HepG2 (cell line): ENCODE data around the gene E2F1. TPM values are rescaled to one million over a fixed set of nuclear protein-coding genes. Genes with fewer than 3 reads are reported as not detected.

Experiments used
- CHCHD3 ChIP-seq: sonication (generic); formaldehyde crosslinking; IDR thresholded peaks from 2 replicates; pipeline ENCODE4 v1.8.0; 2022; ENCODE audit warnings: mild to moderate bottlenecking, missing genetic modification reagents, moderate library complexity
- ELF1 ChIP-seq: sonication (generic); formaldehyde crosslinking; IDR thresholded peaks from 2 replicates; pipeline ENCODE4 v1.4.0; 2020; ENCODE audit warnings: missing genetic modification reagents
- FOXK1 ChIP-seq: sonication (generic); formaldehyde crosslinking; IDR thresholded peaks from 2 replicates; pipeline ENCODE4 v1.4.0; 2020; ENCODE audit warnings: low read depth, missing genetic modification reagents, borderline replicate concordance
- GZF1 ChIP-seq: sonication (generic); formaldehyde crosslinking; IDR thresholded peaks from 2 replicates; pipeline ENCODE4 v1.5.1; 2020; ENCODE audit warnings: mild to moderate bottlenecking, missing genetic modification reagents
- HCFC1 ChIP-seq: fragments of 150-350 bp; IDR thresholded peaks from 2 replicates; pipeline ENCODE4 v1.6.1; 2014; ENCODE audit warnings: low read depth, low read length
- ISX ChIP-seq: sonication (generic); formaldehyde crosslinking; conservative IDR thresholded peaks from 2 replicates; pipeline ENCODE4 v1.5.0; 2020; ENCODE audit warnings: missing genetic modification reagents
- MBD4 ChIP-seq: IDR thresholded peaks from 2 replicates; pipeline ENCODE4 v1.6.1; 2012; ENCODE audit warnings: low read length, inconsistent platforms, borderline replicate concordance
- NFE2L1 ChIP-seq: sonication (generic); formaldehyde crosslinking; IDR thresholded peaks from 2 replicates; pipeline ENCODE4 v1.4.0; 2020; ENCODE audit warnings: missing genetic modification reagents, mild to moderate bottlenecking, borderline replicate concordance
- NFIC ChIP-seq: IDR thresholded peaks from 2 replicates; pipeline ENCODE4 v1.6.1; 2012; ENCODE audit warnings: mild to moderate bottlenecking, low read length, inconsistent platforms
- PHF21A ChIP-seq: sonication (generic); formaldehyde crosslinking; IDR thresholded peaks from 2 replicates; pipeline ENCODE4 v1.5.0; 2020; ENCODE audit warnings: mild to moderate bottlenecking, missing genetic modification reagents
- POGZ ChIP-seq: sonication (generic); formaldehyde crosslinking; IDR thresholded peaks from 2 replicates; pipeline ENCODE4 v1.4.0; 2020; ENCODE audit warnings: mild to moderate bottlenecking, missing genetic modification reagents
- RNF2 ChIP-seq: fragments of 450-650 bp; conservative IDR thresholded peaks from 2 replicates; pipeline ENCODE4 v1.6.1; 2016; ENCODE audit warnings: low read depth
- RXRB ChIP-seq: IDR thresholded peaks from 2 replicates; pipeline ENCODE4 v1.6.1; 2016; ENCODE audit warnings: borderline replicate concordance, missing genetic modification reagents, missing compliant biosample characterization
- TAF1 ChIP-seq: sonication (generic); formaldehyde crosslinking; IDR thresholded peaks from 2 replicates; pipeline ENCODE4 v1.4.0; 2020; ENCODE audit warnings: missing genetic modification reagents
- TAF15 ChIP-seq: fragments of 200-400 bp; formaldehyde crosslinking; IDR thresholded peaks from one replicate; pipeline ENCODE4 v1.6.1; 2018; ENCODE audit warnings: mild to moderate bottlenecking, low read depth, low read length; ENCODE audit not compliant: poor library complexity, severe bottlenecking
- ZC3H4 ChIP-seq: sonication (generic); formaldehyde crosslinking; IDR thresholded peaks from 2 replicates; pipeline ENCODE4 v1.4.0; 2020; ENCODE audit warnings: missing genetic modification reagents, borderline replicate concordance
- ZMYM2 ChIP-seq: sonication (generic); formaldehyde crosslinking; IDR thresholded peaks from 2 replicates; pipeline ENCODE4 v1.8.0; 2022; ENCODE audit warnings: mild to moderate bottlenecking, missing genetic modification reagents
- ZNF263 ChIP-seq: sonication (generic); formaldehyde crosslinking; IDR thresholded peaks from 2 replicates; pipeline ENCODE4 v1.4.0; 2020; ENCODE audit warnings: missing genetic modification reagents
- ZNF275 ChIP-seq: sonication (generic); formaldehyde crosslinking; IDR thresholded peaks from 2 replicates; pipeline ENCODE4 v1.8.0; 2022; ENCODE audit warnings: missing genetic modification reagents, mild to moderate bottlenecking, inconsistent platforms, borderline replicate concordance
- ZNF513 ChIP-seq: sonication (generic); formaldehyde crosslinking; conservative IDR thresholded peaks from 2 replicates; pipeline ENCODE4 v1.5.0; 2020; ENCODE audit warnings: missing genetic modification reagents
- ZNF530 ChIP-seq: sonication (generic); formaldehyde crosslinking; IDR thresholded peaks from 2 replicates; pipeline ENCODE4 v1.5.0; 2020; ENCODE audit warnings: low read depth, mild to moderate bottlenecking, missing genetic modification reagents
- ZNF567 ChIP-seq: sonication (generic); formaldehyde crosslinking; IDR thresholded peaks from 2 replicates; pipeline ENCODE4 v1.8.1; 2023; ENCODE audit warnings: mild to moderate bottlenecking, missing genetic modification reagents, borderline replicate concordance
- polyA plus RNA-seq, 8 experiments: library from polyadenylated mRNA; depleted of rRNA in 3 of 8; stranded (reverse) in 7 of 8; unstranded in 1 of 8; fragments of >200 nt; fragmentation: Illumina TruSeq in 4 of 8; extraction: Trizol in 4 of 8; gene quantifications; 2 replicates each; pipeline versions ENCODE4 v1.2.1 to v1.2.3, GENCODE V29; 2011 to 2016; ENCODE audit warnings: low read depth in 4 of 8, missing spikeins in 1 of 8, mixed read lengths in 1 of 8; ENCODE audit not compliant: insufficient read depth in 1 of 8
- total RNA-seq, 5 experiments: library from RNA; depleted of rRNA; stranded (reverse); fragments of >200 nt; fragmentation: Illumina TruSeq; extraction: Trizol; gene quantifications; 2 replicates each; pipeline ENCODE4 v1.2.3, GENCODE V29; 2016; ENCODE audit warnings: low read depth in 1 of 5
- TF ChIP-seq, protein P1 (sequence below): sonication (generic); formaldehyde crosslinking; IDR thresholded peaks from 2 replicates; pipeline ENCODE4 v1.4.0; 2020; ENCODE audit warnings: missing genetic modification reagents, borderline replicate concordance
- TF ChIP-seq, protein P2 (sequence below): IDR thresholded peaks from 2 replicates; pipeline ENCODE4 v1.6.1; 2016; ENCODE audit warnings: missing compliant biosample characterization, missing genetic modification reagents, borderline replicate concordance

The E2F1 gene
- total and polyA plus RNA-seq, 2 of the 13 experiments (the other 11 are each of a cell fraction or from before 2014, with no cell fraction given): 25.5 to 39.4 TPM

DNA sequence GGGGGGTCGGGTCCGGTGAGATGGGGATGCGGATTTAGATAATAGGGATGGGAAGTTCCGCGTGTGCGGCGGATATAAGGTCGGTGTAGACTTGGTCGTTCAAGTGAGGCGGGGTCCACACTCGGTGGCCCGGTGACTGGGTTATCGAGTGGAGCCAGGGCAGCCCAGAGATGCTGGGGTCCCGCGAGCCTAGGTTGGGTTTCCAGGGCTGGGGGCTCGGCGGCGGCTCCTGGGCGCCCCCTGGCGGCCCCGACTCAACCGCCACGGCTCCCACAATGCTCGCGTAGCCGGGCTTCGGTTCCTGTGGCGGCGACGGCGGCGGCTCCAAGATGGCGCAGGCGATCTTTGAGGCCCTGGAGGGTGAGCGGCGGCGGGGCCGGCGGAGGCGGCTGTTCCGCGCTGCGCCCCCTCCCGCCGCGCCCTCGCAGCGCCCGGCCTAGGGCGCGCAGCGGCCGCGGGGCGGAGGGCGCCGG lies 45.5 kb upstream of the E2F1 start, which contains the start of gene ZNF341 (continued):
- TF ChIP-seq CHCHD3 (CRISPR knock-in tag) (no peak), RXRB (CRISPR knock-in tag) (peak; percentile 74), ZMYM2 (CRISPR knock-in tag) (no peak; the same call in none of the 2 replicates), ELF1 (0 out of 2 replicates have a peak, but pooled peaks have one; percentile 24), ZC3H4 (CRISPR knock-in tag) (no peak), ZNF567 (CRISPR knock-in tag) (no peak; the same call in 1 of the 2 replicates), MBD4 (no peak), TAF1 (peak; percentile 50; the same call in 1 of the 2 replicates), NFIC (no peak), PHF21A (no peak), NFE2L1 (CRISPR knock-in tag) (no peak), ISX (CRISPR knock-in tag) (peak; percentile 79; the same call in 1 of the 2 replicates), GZF1 (CRISPR knock-in tag) (no peak), ZNF263 (CRISPR knock-in tag) (no peak; the same call in 1 of the 2 replicates), FOXK1 (CRISPR knock-in tag) (peak; percentile 58), TAF15 (no peak), ZNF275 (CRISPR knock-in tag) (no peak), POGZ (CRISPR knock-in tag) (no peak; the same call in 1 of the 2 replicates), HCFC1 (0 out of 2 replicates have a peak, but pooled peaks have one; percentile 12), ZNF530 (CRISPR knock-in tag) (no peak), RNF2 (no peak), ZNF513 (CRISPR knock-in tag) (no peak; the same call in 1 of the 2 replicates)
- TF ChIP-seq, protein P1, sequence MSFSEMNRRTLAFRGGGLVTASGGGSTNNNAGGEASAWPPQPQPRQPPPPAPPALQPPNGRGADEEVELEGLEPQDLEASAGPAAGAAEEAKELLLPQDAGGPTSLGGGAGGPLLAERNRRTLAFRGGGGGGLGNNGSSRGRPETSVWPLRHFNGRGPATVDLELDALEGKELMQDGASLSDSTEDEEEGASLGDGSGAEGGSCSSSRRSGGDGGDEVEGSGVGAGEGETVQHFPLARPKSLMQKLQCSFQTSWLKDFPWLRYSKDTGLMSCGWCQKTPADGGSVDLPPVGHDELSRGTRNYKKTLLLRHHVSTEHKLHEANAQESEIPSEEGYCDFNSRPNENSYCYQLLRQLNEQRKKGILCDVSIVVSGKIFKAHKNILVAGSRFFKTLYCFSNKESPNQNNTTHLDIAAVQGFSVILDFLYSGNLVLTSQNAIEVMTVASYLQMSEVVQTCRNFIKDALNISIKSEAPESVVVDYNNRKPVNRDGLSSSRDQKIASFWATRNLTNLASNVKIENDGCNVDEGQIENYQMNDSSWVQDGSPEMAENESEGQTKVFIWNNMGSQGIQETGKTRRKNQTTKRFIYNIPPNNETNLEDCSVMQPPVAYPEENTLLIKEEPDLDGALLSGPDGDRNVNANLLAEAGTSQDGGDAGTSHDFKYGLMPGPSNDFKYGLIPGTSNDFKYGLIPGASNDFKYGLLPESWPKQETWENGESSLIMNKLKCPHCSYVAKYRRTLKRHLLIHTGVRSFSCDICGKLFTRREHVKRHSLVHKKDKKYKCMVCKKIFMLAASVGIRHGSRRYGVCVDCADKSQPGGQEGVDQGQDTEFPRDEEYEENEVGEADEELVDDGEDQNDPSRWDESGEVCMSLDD (CRISPR knock-in tag): peak; percentile 31; the same call in 1 of the 2 replicates
- TF ChIP-seq, protein P2, sequence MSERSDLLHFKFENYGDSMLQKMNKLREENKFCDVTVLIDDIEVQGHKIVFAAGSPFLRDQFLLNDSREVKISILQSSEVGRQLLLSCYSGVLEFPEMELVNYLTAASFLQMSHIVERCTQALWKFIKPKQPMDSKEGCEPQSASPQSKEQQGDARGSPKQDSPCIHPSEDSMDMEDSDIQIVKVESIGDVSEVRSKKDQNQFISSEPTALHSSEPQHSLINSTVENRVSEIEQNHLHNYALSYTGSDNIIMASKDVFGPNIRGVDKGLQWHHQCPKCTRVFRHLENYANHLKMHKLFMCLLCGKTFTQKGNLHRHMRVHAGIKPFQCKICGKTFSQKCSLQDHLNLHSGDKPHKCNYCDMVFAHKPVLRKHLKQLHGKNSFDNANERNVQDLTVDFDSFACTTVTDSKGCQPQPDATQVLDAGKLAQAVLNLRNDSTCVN (CRISPR knock-in tag): no peak
